ENCODE results near the gene RAPGEF3.

- no peak for TF ChIP-seq CTCF (IDR thresholded peaks at IDR 0.05; ENCODE audit: poor library complexity)
- no peak for TF ChIP-seq EZH2 (IDR thresholded peaks at IDR 0.05; ENCODE audit: borderline replicate concordance)
These were observed 29.1 kb upstream of the RAPGEF3 start for GRCh38 chr12:47787596-47788319.
